Measurements from ENCODE around the gene SNAP47. TPM values are rescaled to one million over a fixed set of nuclear protein-coding genes. Genes with fewer than 3 reads are reported as not detected.

SNAP47 gene
- total and polyA plus RNA-seq, 9 of the 15 experiments (the other 6 are each of a cell fraction or from before 2014, with no cell fraction given) = 2.5 to 41.3 (median 32.6) TPM

- H3K9me3 ChIP-seq (replicated peaks; ENCODE audit: control insufficient read depth, insufficient read depth, low read depth, low read length) = no peaks in the 10 kb centered on the region
- peaks cover 4 to 16% of the 10 kb centered on the region in 2 experiments for H3K4me1 ChIP-seq (replicated peaks in 1 of 2; ENCODE audit: control insufficient read depth in 2 of 2, insufficient read depth in 2 of 2, low read length in 2 of 2)
- TF ChIP-seq KDM1A (IDR thresholded peaks at IDR 0.05) = peak in 1 of 2 experiments; percentile 87; a peak in 2 of 4 replicates
- TF ChIP-seq CLOCK (CRISPR knock-in tag; IDR thresholded peaks at IDR 0.05; ENCODE audit: borderline replicate concordance) = no peak
- TF ChIP-seq HDGF (IDR thresholded peaks at IDR 0.05) = 0 out of 2 replicates have a peak, but pooled peaks have one; percentile 42
- TF ChIP-seq MAZ (CRISPR knock-in tag; conservative IDR thresholded peaks at IDR 0.05 in 1 of 2, IDR thresholded peaks at IDR 0.05 in 1 of 2) = no peak
- in situ Hi-C loops (cut with MboI) (loop anchor here (10.0 kb wide), 1 partner anchor 167 kb away; no protein-coding TSS in a partner anchor), intact Hi-C loops (cut with micrococcal nuclease) (no loop called here)
- peaks cover 8% of the 10 kb centered on the region; the same call in 2 of the 3 replicates for H3K79me2 ChIP-seq (ENCODE audit: control insufficient read depth, insufficient read depth, low read length)
- ChIA-PET POLR2A (interaction anchor here (0.6 kb wide), 2 partner anchors 27 to 286 kb away, joined by 3 read pairs; no protein-coding TSS in a partner anchor), CTCF (ENCODE audit: low intra/inter-chr PET ratio) (interaction anchor here (0.5 kb wide), 1 partner anchor 144 kb away, joined by 3 read pairs; no protein-coding TSS in a partner anchor)
- H3K9ac ChIP-seq (ENCODE audit: insufficient read depth in 1 of 2, low read depth in 2 of 2, low read length in 2 of 2) = no peak overlapping the region
- 91% methylated on average over 6 of the region's 6 CpGs for WGBS (ENCODE audit: insufficient coverage, low coverage, missing lambda C conversion rate)
- no peak overlapping the region for H3K27ac ChIP-seq (ENCODE audit: extremely low read depth, low read depth, low read length)
- H4K20me1 ChIP-seq (replicated peaks; ENCODE audit: control insufficient read depth, insufficient read depth, low read length) = peaks cover 12% of the 10 kb centered on the region; the same call in 1 of the 2 replicates
- ATAC-seq = no peak
- no peak overlapping the region for H3K4me2 ChIP-seq (ENCODE audit: insufficient read depth, low read length)
- no peaks in the 10 kb centered on the region for H3K27me3 ChIP-seq (ENCODE audit: control insufficient read depth in 2 of 2, insufficient read depth in 2 of 2, low read length in 2 of 2)
- H3K4me3 ChIP-seq = no peak overlapping the region
- H3K9me1 ChIP-seq (ENCODE audit: control insufficient read depth, insufficient read depth, low read length) = peaks cover 7% of the 10 kb centered on the region
- peak; percentile 37 for FAIRE-seq
- no TSS peak for BruUV-seq (replicated peaks)
- no peak for DNase-seq (ENCODE audit: extremely low read depth in 1 of 4, low spot score in 3 of 4)
- no peak overlapping the region for H2AFZ ChIP-seq (ENCODE audit: low read depth, low read length)
- peaks cover 56% of the 10 kb centered on the region; the same call in 2 of the 3 replicates for H3K36me3 ChIP-seq (ENCODE audit: control insufficient read depth, insufficient read depth, low read length)
Observed at GRCh38 chr1:227767401-227768124, 32.3 kb downstream of the SNAP47 start.
